A172 (cell line): ENCODE results near the gene ZNF610. TPM values are rescaled to one million over a fixed set of nuclear protein-coding genes. Genes with fewer than 3 reads are reported as not detected.
"Not testable (repeated sequence)": the region's sequence is repeated elsewhere in the genome, so short reads cannot be mapped to it uniquely, and the experiment has no call there.

Experiments
- DNase-seq: peaks from one replicate; pipeline ENCODE4 v3.0.0-alpha.2; 2015; ENCODE audit warnings: low spot score
- total RNA-seq: library from RNA; depleted of rRNA; stranded (reverse); fragments of >200 nt; shearing (Covaris generic); gene quantifications from 2 replicates; pipeline ENCODE4 v1.2.3, GENCODE V29; 2014; rRNA removed

The ZNF610 gene
- total RNA-seq, result 1.3 and 1.4 TPM in 2 replicates

DNA sequence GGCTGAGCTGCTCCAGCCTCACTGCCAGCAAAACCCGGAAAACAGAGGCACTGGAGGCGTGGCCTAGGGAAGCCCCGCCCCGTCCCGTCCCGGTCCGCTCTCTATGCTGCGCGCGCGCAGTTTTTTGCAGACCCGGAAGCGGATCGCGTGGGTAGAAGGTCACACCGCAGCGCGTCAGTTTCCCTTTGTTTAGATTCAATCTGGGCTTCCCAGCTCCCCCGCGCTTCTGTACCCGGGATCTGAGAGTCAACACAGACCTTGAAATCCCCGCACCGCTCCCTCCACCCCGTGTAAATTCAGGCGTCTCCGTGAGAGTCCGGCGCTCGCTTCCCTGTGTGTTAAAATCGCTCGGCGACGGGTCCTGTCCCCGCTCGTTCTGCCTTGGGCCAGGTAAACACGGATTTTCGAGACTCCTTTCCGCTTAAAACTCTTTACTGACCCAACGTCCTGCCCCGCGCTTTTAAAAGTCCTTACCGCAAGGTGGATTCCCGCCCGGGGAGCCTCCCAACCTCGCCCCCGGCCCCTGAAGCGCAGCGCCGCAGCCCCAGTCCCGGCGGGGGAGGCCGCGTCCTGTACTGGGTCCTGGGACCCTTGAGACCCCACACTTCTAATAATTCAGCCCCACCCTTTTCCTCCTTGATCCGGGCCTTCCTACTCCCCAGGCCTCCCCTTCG is at the start of gene ZNF610:
Gene ZNF610 (plus strand): TSS at position 127 of the 674 bp plus-strand sequence. CDS start 12,930 bp downstream, outside the sequence.
- peak; percentile 39 for DNase-seq

- no peak for DNase-seq
Observed at GRCh38 chr19:52286256-52286655, 49.8 kb upstream of the ZNF610 start.

GRCh38 chr19:52291781-52292180 is 44.3 kb upstream of the ZNF610 start:
- DNase-seq, result no peak

DNA sequence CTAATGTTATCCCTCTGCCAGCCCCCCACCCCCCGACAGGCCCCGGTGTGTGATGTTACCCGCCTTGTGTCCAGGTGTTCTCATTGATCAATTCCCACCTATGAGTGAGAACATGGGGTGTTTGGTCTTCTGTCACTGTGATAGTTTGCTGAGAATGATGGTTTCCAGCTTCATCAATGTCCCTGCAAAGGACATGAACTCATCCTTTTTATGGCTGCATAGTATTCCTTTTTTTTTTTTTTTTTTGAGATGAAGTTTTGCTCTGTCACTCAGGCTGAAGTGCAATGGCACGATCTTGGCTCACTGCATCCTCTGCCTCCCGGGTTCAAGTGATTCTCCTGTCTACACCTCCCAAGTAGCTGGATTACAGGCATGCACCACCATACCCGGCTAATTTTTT is 43.1 kb upstream of the ZNF610 start:
- DNase-seq, result not testable (repeated sequence)

DNA sequence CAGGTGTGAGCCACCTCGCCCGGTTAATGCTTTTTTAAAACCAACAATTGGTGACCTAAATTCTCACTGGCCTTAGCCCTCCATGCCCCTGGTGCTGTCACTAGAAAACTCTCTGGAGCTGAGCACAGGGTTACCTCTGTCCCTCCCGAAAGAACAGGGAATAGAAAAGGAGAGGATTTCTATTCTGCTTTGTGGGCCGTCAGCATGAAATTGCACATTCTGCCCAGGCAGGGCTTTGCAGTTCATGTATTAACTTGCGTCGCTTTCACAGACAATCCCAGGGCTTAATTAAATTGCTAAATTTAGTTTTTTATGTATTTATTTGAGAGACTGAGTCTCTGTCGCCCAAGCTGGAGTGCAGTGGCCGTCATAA is 39.7 kb upstream of the ZNF610 start:
- DNase-seq, result no peak

DNA sequence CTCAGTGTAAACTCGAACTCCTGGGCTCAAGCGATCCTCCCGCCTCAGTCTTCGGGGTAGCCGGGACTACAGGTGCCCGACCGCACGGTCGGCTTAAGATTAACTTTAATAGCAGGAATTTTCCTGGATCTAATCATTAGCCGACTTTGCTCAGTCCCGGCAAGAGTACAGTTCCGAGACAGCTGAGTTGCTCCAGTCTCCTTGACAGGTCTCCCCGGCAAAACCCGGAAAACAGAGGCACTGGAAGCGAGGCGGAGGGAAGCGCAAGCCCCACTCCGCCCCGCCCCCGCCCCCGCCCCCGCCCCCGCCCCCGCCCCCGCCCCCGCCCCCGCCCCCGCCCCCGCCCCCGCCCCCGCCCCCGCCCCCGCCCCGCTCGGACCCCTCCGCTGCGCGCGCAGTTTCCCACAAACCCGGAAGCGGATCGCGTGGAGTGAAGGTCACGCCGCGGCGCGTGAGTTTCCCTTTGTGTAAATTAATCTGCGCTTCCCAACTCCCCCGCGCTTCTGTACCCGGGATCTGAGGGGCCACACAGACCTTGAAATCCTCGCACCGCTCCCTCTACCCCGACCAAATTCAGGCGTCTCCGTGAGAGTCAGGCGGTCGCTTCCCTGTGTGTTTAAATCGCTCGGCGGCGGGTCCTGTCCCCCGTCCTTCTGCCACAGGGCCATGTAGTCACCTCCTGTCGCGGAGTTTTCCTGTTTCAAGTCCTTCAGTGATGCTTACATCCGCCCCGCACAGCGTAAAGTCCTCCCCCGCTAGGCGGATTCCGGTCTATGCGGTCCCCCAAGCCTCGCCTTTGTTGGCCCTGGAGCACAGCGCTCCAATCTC is 39.1 kb upstream of the ZNF610 start, which contains the start of gene ZNF480:
Gene ZNF480 (plus strand): TSS at position 397 of the 828 bp plus-strand sequence. CDS start 3,244 bp downstream, outside the sequence.
- DNase-seq, result peak; percentile 63

DNA sequence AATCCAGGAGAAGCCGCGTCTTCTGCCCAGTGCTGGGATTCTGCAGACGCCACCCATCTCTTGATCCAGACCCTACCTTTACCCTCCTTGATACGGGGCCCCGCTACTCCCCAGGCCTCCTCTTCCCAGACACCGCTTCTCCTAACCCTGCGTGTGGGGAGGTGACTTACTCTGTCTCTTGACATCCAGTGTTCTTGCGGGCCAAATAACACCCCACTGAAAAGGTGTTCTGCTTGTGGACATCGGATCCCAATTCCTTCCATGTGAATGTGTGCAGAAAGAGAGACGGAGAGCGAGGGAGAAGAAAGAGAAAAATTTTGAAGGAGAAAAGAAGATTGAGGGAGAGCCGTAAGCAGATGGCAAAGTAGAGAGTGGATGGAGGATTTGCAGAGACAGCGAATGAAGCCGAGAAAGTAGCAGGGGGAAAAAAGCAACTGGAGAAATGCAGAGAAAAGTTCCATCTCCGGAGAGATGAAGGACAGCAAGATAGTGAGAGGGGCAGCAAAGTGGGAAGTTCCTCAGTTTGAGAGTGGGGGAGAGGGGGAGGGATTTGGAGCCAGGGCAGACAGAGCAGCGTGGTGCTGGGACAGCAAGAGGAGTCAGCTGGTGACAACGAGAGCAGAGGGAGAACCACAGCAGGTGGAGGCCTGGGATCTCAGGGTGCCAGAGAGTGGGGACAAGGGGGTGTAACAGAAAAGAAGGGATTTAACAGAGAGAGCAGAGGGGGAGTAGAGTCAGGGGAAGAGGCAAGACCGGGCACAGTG is 38.3 kb upstream of the ZNF610 start:
- DNase-seq, result no peak

DNA sequence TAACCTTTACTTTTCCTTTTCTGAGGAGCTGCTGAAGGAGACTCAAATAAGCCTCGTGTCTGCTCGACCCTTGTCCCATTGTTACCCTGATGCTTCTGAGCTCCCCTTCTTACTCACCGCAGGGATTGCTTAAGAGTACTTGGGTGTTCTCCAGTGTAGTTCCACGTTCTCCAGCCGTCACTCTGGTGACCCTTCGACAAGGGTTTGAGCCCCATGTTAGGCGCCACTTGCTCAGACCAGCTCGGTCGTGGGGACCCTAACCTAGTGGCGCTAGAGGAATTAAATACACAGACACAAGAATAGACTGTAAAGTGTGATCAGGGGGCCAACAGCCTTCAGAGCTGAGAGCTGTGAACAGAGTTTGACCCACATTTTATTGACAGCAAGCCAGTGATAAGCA is 28.8 kb upstream of the ZNF610 start:
- DNase-seq, result peak; percentile 9

DNA sequence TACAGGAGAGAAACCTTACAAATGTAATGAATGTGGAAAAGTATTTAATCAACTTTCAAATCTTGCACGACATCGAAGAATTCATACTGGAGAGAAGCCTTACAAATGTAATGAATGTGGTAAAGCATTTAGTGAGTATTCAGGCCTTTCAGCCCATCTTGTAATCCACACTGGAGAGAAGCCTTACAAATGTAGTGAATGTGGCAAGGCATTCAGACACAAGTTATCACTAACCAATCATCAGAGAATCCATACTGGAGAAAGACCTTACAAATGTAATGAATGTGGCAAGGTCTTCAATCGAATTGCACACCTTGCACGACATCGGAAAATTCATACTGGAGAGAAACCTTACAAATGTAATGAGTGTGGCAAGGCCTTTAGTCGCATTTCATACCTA is 13.6 kb upstream of the ZNF610 start:
- DNase-seq, result no peak

- DNase-seq, result no peak
Observed at GRCh38 chr19:52331757-52332156, 4.3 kb upstream of the ZNF610 start.

- no peak for DNase-seq
Observed at GRCh38 chr19:52335768-52336116, 301 bp upstream of the ZNF610 start.

DNA sequence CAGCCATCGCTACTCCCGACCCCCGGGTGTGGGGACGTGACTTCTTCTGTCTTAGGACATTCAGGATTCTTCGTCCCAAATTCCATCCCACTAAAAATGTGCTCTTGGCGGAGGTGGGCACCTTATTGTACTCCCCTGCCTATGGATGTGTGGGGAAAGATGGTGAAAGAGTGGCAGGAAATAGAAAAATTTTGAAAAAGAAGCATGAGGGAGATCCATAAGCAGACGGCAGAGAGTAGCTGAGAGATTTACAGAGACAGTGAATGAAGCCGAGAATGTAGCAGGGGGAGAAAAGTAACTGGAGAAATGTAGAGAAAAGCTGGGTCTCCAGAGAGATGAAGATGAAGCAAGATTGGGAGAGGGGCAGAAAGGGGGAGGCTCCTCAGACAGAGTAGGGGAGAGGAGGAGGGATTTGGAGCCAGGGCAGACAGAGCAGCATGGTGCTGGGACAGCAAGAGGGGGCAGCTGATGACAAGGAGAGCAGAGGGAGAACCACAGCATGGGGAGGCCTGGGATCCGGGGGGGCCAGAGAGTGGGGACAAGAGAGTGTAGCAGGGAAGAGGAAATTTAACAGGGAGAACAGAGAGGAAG is 843 bp downstream of the ZNF610 start:
- DNase-seq, result no peak

GRCh38 chr19:52339022-52339421 is 3.0 kb downstream of the ZNF610 start:
- DNase-seq, result not testable (repeated sequence)

DNA sequence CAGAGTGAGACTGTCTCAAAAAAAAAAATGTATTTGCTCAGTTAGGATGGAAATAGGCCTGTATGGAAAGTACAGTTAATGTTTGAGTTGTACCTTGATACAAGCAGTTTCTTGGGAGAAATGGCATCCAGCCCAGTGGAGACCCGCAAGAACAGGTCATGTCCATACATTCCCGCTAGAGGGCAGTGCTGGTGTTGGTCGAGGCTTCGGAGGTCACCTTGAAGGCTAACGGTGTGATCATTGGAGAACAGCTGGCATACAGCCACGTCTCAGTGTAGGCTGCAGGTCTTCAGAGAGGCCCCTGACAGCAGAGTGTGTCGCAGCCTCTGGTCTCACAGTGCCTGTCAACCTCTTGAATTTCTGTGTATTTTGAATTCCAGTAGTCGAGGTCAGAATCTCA is 7.5 kb downstream of the ZNF610 start:
- peak; percentile 8 for DNase-seq

DNA sequence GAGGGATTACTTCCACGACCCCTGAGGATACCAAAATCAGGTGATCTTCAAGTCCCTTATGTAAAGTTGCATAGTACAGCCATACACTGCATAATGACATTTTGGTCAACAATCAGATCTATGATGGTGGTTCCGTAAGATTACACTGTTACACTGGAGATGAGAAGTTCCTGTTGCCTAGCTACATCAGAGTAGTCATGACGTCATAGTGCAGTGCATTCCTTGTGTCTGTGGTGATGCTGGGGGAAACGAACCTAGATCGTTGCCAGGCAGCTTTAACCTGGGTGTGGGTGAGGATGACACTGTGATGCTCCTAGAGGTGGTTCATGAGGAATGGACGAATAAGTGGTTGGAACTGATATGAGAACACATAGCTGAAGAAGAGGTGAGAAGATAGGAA is 9.1 kb downstream of the ZNF610 start:
- DNase-seq, result no peak

- DNase-seq, result no peak
Observed at GRCh38 chr19:52351512-52351911, 15.5 kb downstream of the ZNF610 start.

DNA sequence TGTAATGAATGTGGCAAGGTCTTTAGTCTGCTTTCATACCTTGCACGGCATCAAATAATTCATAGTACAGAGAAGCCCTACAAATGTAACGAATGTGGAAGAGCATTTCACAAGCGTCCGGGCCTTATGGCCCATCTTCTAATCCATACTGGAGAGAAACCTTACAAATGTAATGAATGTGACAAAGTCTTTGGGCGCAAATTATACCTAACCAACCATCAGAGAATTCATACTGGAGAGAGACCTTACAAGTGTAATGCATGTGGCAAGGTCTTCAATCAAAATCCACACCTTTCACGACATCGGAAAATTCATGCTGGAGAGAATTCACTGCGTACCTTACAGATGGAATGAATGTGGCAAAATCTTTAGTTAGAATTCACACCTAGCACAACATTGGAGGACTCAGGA is 30.4 kb downstream of the ZNF610 start:
- no peak for DNase-seq

DNA sequence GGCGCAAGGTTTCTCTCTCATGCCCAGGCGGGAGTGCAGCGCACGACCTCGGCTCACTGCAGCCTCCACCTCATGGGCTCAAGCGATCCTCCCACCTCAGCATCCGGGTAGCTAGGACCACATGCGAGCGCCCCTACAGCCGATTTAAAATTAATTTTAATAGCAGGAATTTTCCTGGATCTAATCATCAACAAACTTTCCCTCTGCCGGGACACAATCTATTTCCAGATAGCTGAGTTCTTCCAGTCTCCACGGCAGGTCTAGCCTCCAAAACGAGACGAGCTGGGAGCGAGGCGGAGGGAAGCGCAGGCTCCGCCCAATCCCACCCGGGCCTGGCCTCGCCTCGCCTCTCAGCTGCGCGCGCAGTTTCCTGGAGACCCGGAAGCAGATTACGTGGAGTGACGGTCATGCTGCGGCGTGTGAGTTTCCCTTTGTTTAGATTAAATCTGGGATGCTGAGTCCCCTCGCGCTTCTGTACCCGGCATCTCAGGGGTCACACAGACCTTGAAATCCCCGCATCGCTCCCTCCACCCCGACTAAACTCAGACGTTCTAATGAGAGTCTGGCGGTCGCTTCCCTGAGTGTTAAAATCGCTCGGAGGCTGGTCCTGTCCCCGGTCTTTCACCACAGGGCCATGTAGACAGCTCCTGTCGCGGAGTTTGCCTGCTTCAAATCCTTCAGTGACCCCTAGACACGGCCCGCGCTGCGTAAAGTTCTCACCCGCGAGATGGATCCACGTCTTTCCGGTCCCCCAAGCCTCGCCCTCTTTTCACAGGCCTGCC is 33.7 kb downstream of the ZNF610 start, which contains the start of gene ZNF880:
Gene ZNF880 (plus strand): TSS at position 365 of the 782 bp plus-strand sequence. CDS start 43 bp downstream, at position 408.
- no peak for DNase-seq

DNA sequence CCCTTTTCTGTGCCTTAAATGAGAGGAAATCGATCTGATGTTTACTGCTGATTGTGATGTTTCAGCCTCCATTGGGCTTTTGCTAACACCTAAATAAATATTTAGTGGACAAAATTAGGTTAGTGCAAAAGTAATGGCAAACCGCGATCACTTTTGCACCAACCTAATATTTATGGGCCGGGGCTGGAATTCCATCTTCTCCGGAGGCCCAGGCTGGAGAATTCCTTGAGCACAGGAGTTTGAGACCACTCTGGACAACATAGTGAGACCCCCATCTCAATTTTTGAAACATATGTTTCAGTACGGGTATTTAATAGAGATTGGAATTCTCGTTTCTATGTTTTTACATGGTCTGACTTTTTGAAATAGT is 34.3 kb downstream of the ZNF610 start:
- DNase-seq, result no peak

DNA sequence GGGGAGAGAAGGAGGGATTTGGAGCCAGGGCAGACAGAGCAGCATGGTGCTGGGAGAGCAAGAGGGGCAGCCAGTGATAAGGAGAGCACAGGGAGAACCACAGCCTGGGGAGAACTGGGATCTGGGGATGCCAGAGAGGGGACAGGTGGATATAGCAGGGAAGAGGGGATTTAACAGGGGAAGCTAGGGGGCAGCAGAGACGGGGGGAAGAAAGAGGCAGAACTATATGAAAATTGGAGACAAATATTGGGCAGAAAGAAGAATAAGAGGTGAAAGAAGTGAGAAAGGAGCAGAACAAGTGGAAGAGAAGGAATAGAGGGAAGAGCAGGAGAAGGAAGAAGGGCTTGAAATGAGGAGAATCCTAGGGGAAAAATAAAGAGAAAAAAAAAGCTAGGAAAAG is 55.1 kb downstream of the ZNF610 start:
- DNase-seq, result no peak
